Stimulated activated CD8-positive, alpha-beta memory T cell treated with anti-CD3 and anti-CD28 coated beads, Interleukin-12 subunit alpha, Interleukin-12 subunit beta, amount 100 ng/mL, for 4 hours (primary cell): ENCODE measurements around the gene BHLHE40.

Source experiments
- DNase-seq: peaks from one replicate; pipeline ENCODE4 v3.0.0-alpha.2; 2020; ENCODE audit warnings: low read depth

Gene BHLHE40

GRCh38 chr3:4983739-4984510 lies 4.7 kb downstream of the BHLHE40 start:
- peak; percentile 65 for DNase-seq

GRCh38 chr3:4984511-4984864 lies 5.3 kb downstream of the BHLHE40 start:
- DNase-seq: no peak

- no peak for DNase-seq
Measured at GRCh38 chr3:4985330-4986174, 6.3 kb downstream of the BHLHE40 start.

- DNase-seq: no peak
Measured at GRCh38 chr3:4986175-4986781, 7.0 kb downstream of the BHLHE40 start.

GRCh38 chr3:4986782-4987537 lies 7.7 kb downstream of the BHLHE40 start:
- DNase-seq: peak; percentile 55

GRCh38 chr3:4987538-4988296 lies 8.5 kb downstream of the BHLHE40 start:
- no peak for DNase-seq

- no peak for DNase-seq
Measured at GRCh38 chr3:4988983-4989834, 10.0 kb downstream of the BHLHE40 start.

DNA sequence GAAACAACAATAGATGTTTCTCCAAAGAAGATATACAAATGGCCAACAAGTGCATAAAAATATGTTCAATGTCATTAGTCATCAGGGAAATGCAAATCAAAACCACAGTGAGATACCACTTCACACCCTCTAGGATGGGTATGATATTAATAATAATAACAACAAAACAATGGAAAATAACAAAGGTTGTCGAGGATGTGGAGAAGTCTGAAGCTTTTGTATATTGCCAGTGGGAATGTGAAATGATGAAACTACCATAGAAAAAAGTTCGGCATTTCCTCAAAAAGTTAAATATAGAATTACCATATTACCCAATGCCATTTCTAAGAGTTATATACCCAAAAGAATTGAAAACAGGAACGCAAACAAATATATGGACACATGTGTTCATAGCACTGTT lies 10.8 kb downstream of the BHLHE40 start:
- DNase-seq: no peak

- no peak for DNase-seq
Measured at GRCh38 chr3:4992118-4992517, 12.9 kb downstream of the BHLHE40 start.

- DNase-seq: no peak
Measured at GRCh38 chr3:4993276-4994143, 14.3 kb downstream of the BHLHE40 start.

DNA sequence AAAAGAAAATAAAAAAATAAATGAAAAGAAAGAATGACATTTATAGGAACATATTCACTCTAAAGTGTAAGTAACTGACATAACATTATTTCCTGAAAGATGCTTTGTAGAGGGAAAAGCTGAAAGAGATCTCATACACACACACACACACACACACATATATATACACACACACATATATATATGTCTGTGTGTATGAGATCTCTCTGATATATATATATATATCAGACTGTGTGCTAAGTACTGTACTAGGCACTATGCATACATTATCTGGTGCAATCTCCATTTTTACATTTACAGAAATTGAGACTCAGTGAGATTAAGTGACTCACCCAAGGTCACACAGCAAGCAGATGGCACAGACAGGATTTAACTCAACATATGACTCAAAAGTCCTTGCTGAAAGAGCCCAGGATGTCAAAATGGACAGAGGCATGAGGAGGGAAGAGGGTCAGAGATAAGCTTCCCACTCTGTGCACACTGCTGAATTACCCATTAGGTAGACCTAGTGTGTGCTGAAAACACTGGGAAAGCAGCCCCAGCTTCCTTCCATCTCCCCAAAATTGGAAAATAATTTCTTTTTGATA lies 15.0 kb downstream of the BHLHE40 start:
- DNase-seq: no peak

GRCh38 chr3:4994823-4995499 lies 15.7 kb downstream of the BHLHE40 start:
- no peak for DNase-seq

DNA sequence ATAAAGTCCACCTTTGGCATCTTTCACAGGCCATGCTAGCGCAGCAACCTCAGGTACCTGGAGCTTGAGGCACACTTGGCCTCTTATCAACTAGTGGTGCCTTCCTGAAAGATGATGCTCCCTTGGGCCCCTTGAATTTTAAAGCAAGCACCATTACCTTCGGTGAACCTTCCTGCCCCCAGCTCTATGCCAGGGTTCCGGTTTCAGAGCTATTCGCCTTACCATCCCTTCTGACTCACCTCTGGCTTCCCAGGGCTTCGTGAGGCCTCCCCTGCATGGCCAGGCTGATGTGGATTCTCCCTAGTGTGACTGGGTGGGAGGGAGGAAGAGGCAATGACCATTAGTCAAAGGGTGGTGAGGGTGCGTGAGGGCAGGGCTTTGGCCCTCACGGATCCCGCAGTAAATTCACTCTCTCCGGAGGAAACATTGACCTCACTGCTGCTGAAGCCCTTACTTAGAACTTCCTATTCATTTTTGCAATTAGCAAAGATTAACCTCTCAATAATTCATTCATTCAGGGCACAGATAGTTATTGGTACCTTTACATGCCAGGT lies 16.3 kb downstream of the BHLHE40 start:
- no peak for DNase-seq

- no peak for DNase-seq
Measured at GRCh38 chr3:4996223-4996765, 17.1 kb downstream of the BHLHE40 start.

- DNase-seq: no peak
Measured at GRCh38 chr3:4996771-4997291, 17.6 kb downstream of the BHLHE40 start.

GRCh38 chr3:4997946-4998345 lies 18.7 kb downstream of the BHLHE40 start:
- no peak for DNase-seq

DNA sequence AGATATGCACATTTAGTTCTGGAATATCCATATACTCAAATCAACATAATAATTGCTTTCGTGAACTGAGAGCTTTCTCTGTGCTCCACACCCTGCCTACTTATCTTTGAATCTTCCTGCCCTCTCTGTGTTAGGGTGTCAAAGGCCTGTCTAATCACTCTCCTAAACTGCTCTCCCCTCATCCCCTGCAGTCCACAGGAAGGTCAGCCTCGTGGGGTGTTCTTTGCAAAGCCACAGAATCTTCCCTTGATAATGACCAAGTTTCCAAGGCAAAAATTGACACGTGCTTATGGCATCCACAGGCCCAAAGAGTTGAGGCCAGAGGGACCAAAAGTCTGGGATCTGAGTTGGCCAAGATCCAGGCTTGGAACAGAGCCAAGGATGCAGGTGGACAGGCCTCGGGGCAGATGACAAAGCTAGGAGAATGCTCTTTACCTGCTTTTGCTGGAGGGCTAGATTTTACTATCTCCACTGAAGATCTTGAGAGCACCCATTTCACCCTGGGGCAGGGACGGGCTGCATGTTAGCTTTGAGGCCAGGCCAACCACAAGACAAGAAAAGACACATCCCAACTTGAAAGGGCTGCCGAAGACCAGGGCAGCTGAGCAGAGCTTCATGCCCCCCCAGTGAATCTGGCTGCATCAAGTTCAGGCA lies 20.4 kb downstream of the BHLHE40 start:
- no peak for DNase-seq
